Measurements from ENCODE around the gene ARHGEF26.

GRCh38 chr3:154078672-154079071, 42.5 kb upstream of the ARHGEF26 start:
- TF ChIP-seq CTCF (conservative IDR thresholded peaks at IDR 0.05 in 1 of 2, IDR thresholded peaks at IDR 0.05 in 1 of 2; ENCODE audit: extremely low read depth in 1 of 2, insufficient read depth in 1 of 2, low read depth in 1 of 2, low read length in 2 of 2) (no peak), EZH2 (IDR thresholded peaks at IDR 0.05; ENCODE audit: borderline replicate concordance, low read length) (no peak)

Measured in mammary epithelial cell (primary cell).